ENCODE measurements around the gene PBX4. TPM values are rescaled to one million over a fixed set of nuclear protein-coding genes. Genes with fewer than 3 reads are reported as not detected.

The PBX4 gene
- total and polyA plus RNA-seq, 5 donors from 2014 or later: 4.1 to 85.3 (median 6.1) TPM

DNA sequence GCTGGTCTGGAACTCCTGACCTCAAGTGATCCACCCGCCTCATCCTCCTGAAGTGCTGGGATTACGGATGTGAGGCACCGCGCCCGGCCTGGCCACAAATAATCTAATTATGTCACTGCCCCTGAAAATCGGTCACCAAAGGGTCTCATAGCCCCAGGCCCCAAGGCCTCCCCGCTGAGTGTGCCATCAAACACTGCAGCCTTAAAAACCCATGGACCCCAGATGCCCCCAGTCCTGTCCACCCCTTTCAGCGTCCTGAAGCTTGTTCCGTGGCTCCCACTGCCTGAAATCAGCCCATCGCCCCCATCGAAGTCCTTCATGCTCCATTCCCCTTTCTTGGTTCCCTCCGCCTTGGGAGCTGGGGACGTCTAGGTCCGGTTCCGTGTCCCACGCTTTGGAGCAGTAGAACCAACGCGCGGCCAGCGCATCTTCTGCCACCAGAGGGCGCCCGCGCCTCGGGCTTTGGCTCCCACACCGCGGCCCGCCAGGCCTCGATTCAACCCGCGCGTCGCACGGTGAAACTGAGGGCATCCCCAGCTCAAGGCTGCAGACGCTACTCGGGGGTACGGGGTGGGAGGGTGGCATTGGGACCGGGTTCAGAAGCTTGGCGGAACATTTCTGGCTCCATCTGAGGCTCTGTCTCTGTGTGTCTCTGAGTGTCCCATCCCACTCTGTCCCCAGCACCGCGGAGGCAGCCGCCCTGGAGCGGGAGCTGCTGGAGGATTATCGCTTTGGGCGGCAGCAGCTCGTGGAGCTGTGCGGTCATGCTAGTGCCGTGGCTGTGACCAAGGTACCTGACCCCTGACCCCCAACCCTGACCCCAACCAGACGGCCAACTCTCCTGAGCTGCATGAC lies 86.3 kb downstream of the PBX4 start:
- Mint-ChIP-seq H3K4me1 (peaks cover 0 to 26% (median 6%) of the 10 kb centered on the region in 4 donors), H3K27ac (peak overlapping the region in 2 of 3 donors; percentile 84 to 93), H3K9me3 (no peaks in the 10 kb centered on the region), H3K27me3 (no peaks in the 10 kb centered on the region), H3K4me3 (peak overlapping the region in 2 of 4 donors; percentile 3 to 8), H3K36me3 (peaks cover 9% of the 10 kb centered on the region)
- Histone ChIP-seq H3K27me3 (ENCODE audit: control insufficient read depth, insufficient read depth, low read length) (no peaks in the 10 kb centered on the region), H3K36me3 (ENCODE audit: control insufficient read depth, insufficient read depth, low read length) (peaks cover 9% of the 10 kb centered on the region), H3K4me3 (ENCODE audit: low read depth, low read length) (no peak overlapping the region), H3K27ac (ENCODE audit: insufficient read depth, low read length, poor library complexity, severe bottlenecking) (peak overlapping the region; percentile 23), H3K4me1 (ENCODE audit: control insufficient read depth, insufficient read depth, low read length, poor library complexity, severe bottlenecking) (peaks cover 8% of the 10 kb centered on the region), H3K9me3 (ENCODE audit: control insufficient read depth in 2 of 2, low read length in 2 of 2) (no peaks in the 10 kb centered on the region)
- peak; percentile 71 to 79 for ATAC-seq (ENCODE audit: low read depth in 2 of 2)
- peak; percentile 75 to 83 (median 79) for DNase-seq

DNA sequence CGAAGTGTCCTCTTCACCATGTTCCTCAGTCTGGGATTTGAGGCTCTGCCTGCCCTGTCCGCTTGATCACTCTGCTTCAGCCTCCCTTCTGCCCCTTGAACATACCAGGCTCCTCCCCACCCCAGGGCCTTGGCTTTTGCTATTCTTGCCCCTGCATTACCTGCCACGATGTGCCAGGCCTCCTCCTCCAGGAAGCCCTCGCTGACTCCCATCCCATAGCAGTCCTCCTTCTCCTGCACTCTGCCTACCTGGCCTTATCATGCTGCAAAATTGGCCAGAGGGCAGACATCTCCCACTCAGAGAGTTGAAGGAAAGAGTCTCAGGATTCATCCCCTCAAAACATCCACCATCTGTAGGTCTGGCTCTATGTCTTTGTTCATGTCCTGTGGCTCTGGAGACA lies 87.6 kb downstream of the PBX4 start:
- Histone ChIP-seq H3K9me3 (ENCODE audit: control insufficient read depth in 2 of 2, low read length in 2 of 2) (no peaks in the 10 kb centered on the region), H3K4me1 (ENCODE audit: control insufficient read depth, insufficient read depth, low read length, poor library complexity, severe bottlenecking) (peaks cover 8% of the 10 kb centered on the region), H3K27ac (ENCODE audit: insufficient read depth, low read length, poor library complexity, severe bottlenecking) (no peak overlapping the region), H3K4me3 (ENCODE audit: low read depth, low read length) (no peak overlapping the region), H3K27me3 (ENCODE audit: control insufficient read depth, insufficient read depth, low read length) (no peaks in the 10 kb centered on the region), H3K36me3 (ENCODE audit: control insufficient read depth, insufficient read depth, low read length) (peaks cover 13% of the 10 kb centered on the region)
- H3K4me3 Mint-ChIP-seq: no peak overlapping the region
- H3K9me3 Mint-ChIP-seq: no peaks in the 10 kb centered on the region
- H3K36me3 Mint-ChIP-seq: peaks cover 9% of the 10 kb centered on the region
- ATAC-seq (ENCODE audit: low read depth in 2 of 2) (no peak), DNase-seq (no peak)
- H3K27ac Mint-ChIP-seq: peak overlapping the region in 2 of 3 donors; percentile 46 to 56
- H3K27me3 Mint-ChIP-seq: no peaks in the 10 kb centered on the region
- peaks cover 0 to 22% (median 6%) of the 10 kb centered on the region in 4 donors for H3K4me1 Mint-ChIP-seq

DNA sequence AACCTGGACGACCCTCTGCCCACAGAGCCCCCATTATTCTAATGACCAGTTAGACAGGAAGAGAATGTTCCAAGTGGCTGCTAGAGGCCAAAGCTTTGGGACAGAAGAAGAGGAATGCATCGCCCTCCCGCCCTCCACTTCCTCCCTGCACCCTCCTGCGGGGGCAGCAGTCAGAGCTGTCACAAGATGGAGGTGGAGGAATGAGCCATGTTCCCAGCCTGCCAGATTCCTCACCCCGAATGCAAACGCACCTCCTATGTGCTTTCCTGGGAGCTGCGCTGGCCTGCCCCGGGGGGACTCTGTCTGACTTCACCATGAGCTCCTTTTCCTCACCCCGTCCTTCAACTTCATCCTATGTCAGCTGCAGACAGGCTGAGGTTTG lies 88.1 kb downstream of the PBX4 start:
- no peak overlapping the region for H3K4me3 Mint-ChIP-seq
- H3K9me3 ChIP-seq (ENCODE audit: control insufficient read depth in 2 of 2, low read length in 2 of 2): no peaks in the 10 kb centered on the region
- no peaks in the 10 kb centered on the region for H3K9me3 Mint-ChIP-seq
- peaks cover 9% of the 10 kb centered on the region for H3K36me3 Mint-ChIP-seq
- peaks cover 8% of the 10 kb centered on the region for H3K4me1 ChIP-seq (ENCODE audit: control insufficient read depth, insufficient read depth, low read length, poor library complexity, severe bottlenecking)
- no peaks in the 10 kb centered on the region for H3K27me3 Mint-ChIP-seq
- no peak for DNase-seq
- peaks cover 0 to 22% (median 6%) of the 10 kb centered on the region in 4 donors for H3K4me1 Mint-ChIP-seq
- H3K4me3 ChIP-seq (ENCODE audit: low read depth, low read length): no peak overlapping the region
- no peak overlapping the region for H3K27ac ChIP-seq (ENCODE audit: insufficient read depth, low read length, poor library complexity, severe bottlenecking)
- no peaks in the 10 kb centered on the region for H3K27me3 ChIP-seq (ENCODE audit: control insufficient read depth, insufficient read depth, low read length)
- no peak for ATAC-seq (ENCODE audit: low read depth in 2 of 2)
- no peak overlapping the region for H3K27ac Mint-ChIP-seq
- peaks cover 15% of the 10 kb centered on the region for H3K36me3 ChIP-seq (ENCODE audit: control insufficient read depth, insufficient read depth, low read length)

DNA sequence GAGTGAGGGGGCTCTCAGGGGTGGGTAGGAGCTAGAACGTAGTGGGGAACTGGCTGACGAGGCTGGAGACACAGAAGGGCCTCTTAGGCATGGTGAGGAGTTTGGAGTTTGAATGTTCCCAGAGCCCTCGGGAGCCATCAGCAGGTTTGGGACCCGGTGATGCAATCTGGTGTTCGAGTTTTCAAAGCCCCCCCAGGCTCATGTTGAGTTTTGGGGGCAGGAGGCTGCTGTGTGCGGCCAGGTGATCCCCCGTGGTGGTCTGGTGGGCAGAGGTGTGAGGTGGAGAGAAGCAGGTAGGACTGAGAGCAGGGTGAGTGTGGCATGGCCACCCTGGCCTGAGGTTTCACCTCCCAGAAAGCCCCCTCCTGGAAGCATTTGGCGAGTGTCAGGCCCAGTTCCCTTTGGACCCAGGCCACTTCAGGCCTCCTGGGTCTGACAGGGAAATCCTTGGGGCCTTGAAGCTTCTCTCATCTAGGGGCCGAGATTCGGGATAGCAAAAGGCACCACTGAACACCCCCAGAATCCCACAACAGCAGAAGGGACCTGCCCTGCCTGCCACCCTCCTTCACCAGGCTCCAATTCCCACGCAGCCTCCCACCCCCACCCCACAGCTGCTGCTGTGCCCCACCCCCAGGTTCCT lies 88.6 kb downstream of the PBX4 start:
- Mint-ChIP-seq H3K4me3 (no peak overlapping the region), H3K9me3 (no peaks in the 10 kb centered on the region), H3K27ac (no peak overlapping the region), H3K27me3 (no peaks in the 10 kb centered on the region), H3K4me1 (peaks cover 0 to 22% (median 6%) of the 10 kb centered on the region in 4 donors), H3K36me3 (peaks cover 9% of the 10 kb centered on the region)
- DNase-seq (no peak), ATAC-seq (ENCODE audit: low read depth in 2 of 2) (no peak)
- Histone ChIP-seq H3K36me3 (ENCODE audit: control insufficient read depth, insufficient read depth, low read length) (peaks cover 15% of the 10 kb centered on the region), H3K4me1 (ENCODE audit: control insufficient read depth, insufficient read depth, low read length, poor library complexity, severe bottlenecking) (peaks cover 8% of the 10 kb centered on the region), H3K4me3 (ENCODE audit: low read depth, low read length) (no peak overlapping the region), H3K27me3 (ENCODE audit: control insufficient read depth, insufficient read depth, low read length) (no peaks in the 10 kb centered on the region), H3K9me3 (ENCODE audit: control insufficient read depth in 2 of 2, low read length in 2 of 2) (no peaks in the 10 kb centered on the region), H3K27ac (ENCODE audit: insufficient read depth, low read length, poor library complexity, severe bottlenecking) (no peak overlapping the region)

DNA sequence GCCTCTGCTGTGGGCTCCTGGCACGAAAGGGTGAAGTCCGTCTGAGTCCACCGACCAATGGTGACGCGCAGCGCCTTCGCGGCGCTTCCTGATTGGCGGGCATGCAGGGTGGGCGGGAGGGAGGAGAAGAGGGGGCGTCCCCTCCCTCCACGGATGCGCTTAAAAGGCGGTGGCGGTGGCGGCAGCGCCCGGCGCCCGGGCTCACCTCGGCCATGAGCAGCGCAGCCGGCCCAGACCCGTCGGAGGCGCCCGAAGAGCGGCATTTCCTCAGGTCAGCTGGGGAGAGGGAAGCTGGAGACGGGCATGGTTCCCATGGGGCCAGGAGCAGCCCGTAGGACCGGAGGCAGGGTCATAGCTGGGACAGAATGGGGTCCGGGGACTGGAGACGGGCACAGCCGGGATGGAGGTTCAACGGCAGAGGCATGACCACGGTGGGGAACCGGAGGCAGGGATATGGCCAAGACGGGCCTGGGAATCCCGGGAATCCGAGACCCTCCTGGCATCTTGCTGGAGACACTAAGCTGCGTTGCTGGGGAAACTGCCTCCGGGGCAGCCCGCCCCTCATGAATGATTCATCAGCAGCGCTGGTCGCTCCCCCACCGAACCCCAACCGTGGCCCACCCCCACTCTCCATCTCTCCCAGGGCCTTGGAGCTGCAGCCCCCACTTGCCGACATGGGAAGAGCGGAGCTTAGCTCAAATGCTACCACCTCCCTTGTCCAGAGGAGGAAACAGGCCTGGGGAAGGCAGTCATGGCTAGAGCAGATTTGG lies 89.6 kb downstream of the PBX4 start, which contains the start of gene YJEFN3:
Gene YJEFN3 (plus strand): TSS at position 191 of the 770 bp plus-strand sequence. CDS start 22 bp downstream, at position 213.
- Mint-ChIP-seq H3K9me3 (no peaks in the 10 kb centered on the region), H3K36me3 (peaks cover 4% of the 10 kb centered on the region), H3K27ac (peak within 1 kb of the TSS in 1 of 3 donors; percentile 5), H3K4me1 (peaks cover 0 to 20% (median 3%) of the 10 kb centered on the region in 4 donors), H3K27me3 (no peaks in the 10 kb centered on the region), H3K4me3 (no peak within 1 kb of the TSS)
- Histone ChIP-seq H3K36me3 (ENCODE audit: control insufficient read depth, insufficient read depth, low read length) (peaks cover 19% of the 10 kb centered on the region), H3K27me3 (ENCODE audit: control insufficient read depth, insufficient read depth, low read length) (no peaks in the 10 kb centered on the region), H3K9me3 (ENCODE audit: control insufficient read depth in 2 of 2, low read length in 2 of 2) (no peaks in the 10 kb centered on the region), H3K4me3 (ENCODE audit: low read depth, low read length) (no peak within 1 kb of the TSS), H3K4me1 (ENCODE audit: control insufficient read depth, insufficient read depth, low read length, poor library complexity, severe bottlenecking) (peaks cover 8% of the 10 kb centered on the region), H3K27ac (ENCODE audit: insufficient read depth, low read length, poor library complexity, severe bottlenecking) (no peak within 1 kb of the TSS)
- ATAC-seq (ENCODE audit: low read depth in 2 of 2) (no peak), DNase-seq (no peak)

DNA sequence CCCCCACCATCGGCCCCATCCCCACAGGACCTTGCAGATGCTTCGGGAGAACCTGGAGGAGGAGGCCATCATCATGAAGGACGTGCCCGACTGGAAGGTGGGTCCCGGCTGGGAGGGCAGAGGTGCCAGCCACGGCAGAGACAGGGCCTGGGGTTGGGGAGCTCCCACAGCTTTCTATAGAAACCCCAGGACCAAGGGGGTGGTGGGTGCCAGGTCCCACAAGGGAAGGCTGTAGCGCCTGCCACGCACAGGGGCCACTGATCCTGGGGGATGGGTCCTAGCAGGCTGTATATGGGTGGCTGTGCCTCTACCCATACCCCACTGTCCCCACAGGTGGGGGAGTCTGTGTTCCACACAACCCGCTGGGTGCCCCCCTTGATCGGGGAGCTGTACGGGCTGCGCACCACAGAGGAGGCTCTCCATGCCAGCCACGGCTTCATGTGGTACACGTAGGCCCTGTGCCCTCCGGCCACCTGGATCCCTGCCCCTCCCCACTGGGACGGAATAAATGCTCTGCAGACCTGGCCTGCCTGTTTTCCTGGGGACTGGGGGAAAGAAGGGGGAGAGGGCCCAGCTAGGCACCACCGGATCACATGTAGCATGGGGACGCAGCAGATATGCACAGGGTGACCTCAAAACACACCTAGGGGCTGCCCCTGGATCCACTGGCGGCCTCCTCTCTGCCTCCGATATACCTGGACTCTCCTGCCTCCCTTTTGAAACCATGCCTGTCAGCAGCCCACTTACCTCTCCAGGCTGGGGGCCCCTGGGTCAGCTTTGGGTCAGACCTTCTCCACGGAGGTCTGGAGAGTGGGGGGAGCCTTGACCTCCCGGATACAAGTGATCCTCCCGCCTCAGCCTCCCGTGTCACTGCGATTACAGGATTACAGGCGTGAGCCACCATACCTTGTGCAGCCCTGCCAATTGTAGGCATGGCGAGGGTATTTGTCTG lies 90.5 kb downstream of the PBX4 start:
- Mint-ChIP-seq H3K9me3 (no peaks in the 10 kb centered on the region), H3K4me1 (peaks cover 0 to 18% (median 3%) of the 10 kb centered on the region in 4 donors), H3K27me3 (no peaks in the 10 kb centered on the region), H3K4me3 (no peak overlapping the region), H3K36me3 (peaks cover 4% of the 10 kb centered on the region), H3K27ac (no peak overlapping the region)
- Histone ChIP-seq H3K27ac (ENCODE audit: insufficient read depth, low read length, poor library complexity, severe bottlenecking) (no peak overlapping the region), H3K9me3 (ENCODE audit: control insufficient read depth in 2 of 2, low read length in 2 of 2) (no peaks in the 10 kb centered on the region), H3K4me3 (ENCODE audit: low read depth, low read length) (no peak overlapping the region), H3K27me3 (ENCODE audit: control insufficient read depth, insufficient read depth, low read length) (no peaks in the 10 kb centered on the region), H3K36me3 (ENCODE audit: control insufficient read depth, insufficient read depth, low read length) (peaks cover 20% of the 10 kb centered on the region), H3K4me1 (ENCODE audit: control insufficient read depth, insufficient read depth, low read length, poor library complexity, severe bottlenecking) (peaks cover 8% of the 10 kb centered on the region)
- ATAC-seq (ENCODE audit: low read depth in 2 of 2) (no peak), DNase-seq (no peak)

DNA sequence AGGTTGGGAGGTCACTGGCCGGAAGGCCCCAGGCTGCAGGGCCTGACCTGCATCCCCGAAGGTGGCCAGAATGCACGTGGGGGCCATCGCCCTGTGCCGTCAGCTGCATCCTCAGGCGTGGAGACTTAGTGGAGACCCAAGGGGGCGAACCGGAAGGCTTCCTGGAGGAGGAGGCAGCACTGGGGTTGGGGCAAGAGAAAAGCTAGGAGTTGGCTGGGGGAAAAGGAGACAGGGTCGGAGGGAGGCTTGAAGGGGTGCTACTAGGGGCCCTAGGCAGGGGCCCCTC lies 91.2 kb downstream of the PBX4 start:
- H3K4me3 Mint-ChIP-seq: no peak overlapping the region

More for the DNA sequence above, 91.2 kb downstream of the PBX4 start:
- DNase-seq (no peak), ATAC-seq (ENCODE audit: low read depth in 2 of 2) (no peak)
- Mint-ChIP-seq H3K27ac (no peak overlapping the region), H3K9me3 (no peaks in the 10 kb centered on the region), H3K36me3 (peaks cover 7% of the 10 kb centered on the region), H3K4me1 (peaks cover 0 to 20% (median 6%) of the 10 kb centered on the region in 4 donors), H3K27me3 (no peaks in the 10 kb centered on the region)
- Histone ChIP-seq H3K4me3 (ENCODE audit: low read depth, low read length) (no peak overlapping the region), H3K4me1 (ENCODE audit: control insufficient read depth, insufficient read depth, low read length, poor library complexity, severe bottlenecking) (peaks cover 4% of the 10 kb centered on the region), H3K9me3 (ENCODE audit: control insufficient read depth in 2 of 2, low read length in 2 of 2) (no peaks in the 10 kb centered on the region), H3K27ac (ENCODE audit: insufficient read depth, low read length, poor library complexity, severe bottlenecking) (no peak overlapping the region), H3K36me3 (ENCODE audit: control insufficient read depth, insufficient read depth, low read length) (peaks cover 20% of the 10 kb centered on the region), H3K27me3 (ENCODE audit: control insufficient read depth, insufficient read depth, low read length) (no peaks in the 10 kb centered on the region)

Data from CD4-positive, CD25-positive, alpha-beta regulatory T cell (primary cell).